Ishikawa (cell line): ENCODE measurements around the gene ENPP5.

Source experiments
- CEBPB ChIP-seq: IDR thresholded peaks from 2 replicates; pipeline ENCODE4 v1.6.1; 2012
- CREB1 ChIP-seq: IDR thresholded peaks from 2 replicates; pipeline ENCODE4 v1.6.1; 2012; ENCODE audit warnings: low read depth
- EGR1 ChIP-seq: IDR thresholded peaks from 2 replicates; pipeline ENCODE4 v1.6.1; 2012
- EP300 ChIP-seq: IDR thresholded peaks from 2 replicates; pipeline ENCODE4 v1.6.1; 2012; ENCODE audit warnings: borderline replicate concordance
- FOXM1 ChIP-seq: IDR thresholded peaks from 2 replicates; pipeline ENCODE4 v1.6.1; 2012; ENCODE audit warnings: low read depth, borderline replicate concordance
- MAX ChIP-seq: IDR thresholded peaks from 2 replicates; pipeline ENCODE4 v1.6.1; 2012
- NFIC ChIP-seq: IDR thresholded peaks from 2 replicates; pipeline ENCODE4 v1.6.1; 2012
- RAD21 ChIP-seq: IDR thresholded peaks from 2 replicates; pipeline ENCODE4 v1.6.1; 2012; ENCODE audit warnings: low read depth
- REST ChIP-seq: IDR thresholded peaks from 2 replicates; pipeline ENCODE4 v1.6.1; 2012; ENCODE audit warnings: low read depth, mild to moderate bottlenecking
- TAF1 ChIP-seq: IDR thresholded peaks from 2 replicates; pipeline ENCODE4 v1.6.1; 2012; ENCODE audit warnings: low read depth, mild to moderate bottlenecking
- TCF12 ChIP-seq: IDR thresholded peaks from 2 replicates; pipeline ENCODE4 v1.6.1; 2012; ENCODE audit warnings: low read depth
- TEAD4 ChIP-seq: IDR thresholded peaks from 2 replicates; pipeline ENCODE4 v1.6.1; 2012
- USF1 ChIP-seq: IDR thresholded peaks from 2 replicates; pipeline ENCODE4 v1.6.1; 2012
- YY1 ChIP-seq: IDR thresholded peaks from 2 replicates; pipeline ENCODE4 v1.6.1; 2012; ENCODE audit warnings: low read depth
- ZBTB7A ChIP-seq: IDR thresholded peaks from 2 replicates; pipeline ENCODE4 v1.6.1; 2012; ENCODE audit warnings: low read depth

The ENPP5 gene

GRCh38 chr6:46129291-46129628 is 41.5 kb downstream of the ENPP5 start:
- TF ChIP-seq TAF1: no peak
- no peak for TF ChIP-seq EGR1
- TF ChIP-seq ZBTB7A: no peak
- TF ChIP-seq USF1: no peak
- no peak for TF ChIP-seq TCF12
- no peak for TF ChIP-seq MAX
- no peak for TF ChIP-seq TEAD4
- no peak for TF ChIP-seq REST
- no peak for TF ChIP-seq CEBPB
- no peak for TF ChIP-seq RAD21

- TF ChIP-seq TAF1: no peak
- no peak for TF ChIP-seq EGR1
- no peak for TF ChIP-seq RAD21
- no peak for TF ChIP-seq NFIC
These were observed 42.3 kb downstream of the ENPP5 start for GRCh38 chr6:46128476-46128875.

GRCh38 chr6:46118836-46119235 is 51.9 kb downstream of the ENPP5 start:
- TF ChIP-seq USF1 (no peak), CEBPB (no peak), FOXM1 (no peak), REST (no peak), TCF12 (no peak), YY1 (no peak), TAF1 (no peak), RAD21 (no peak), ZBTB7A (no peak), EGR1 (no peak), NFIC (no peak), MAX (no peak), TEAD4 (no peak), EP300 (no peak)

- TF ChIP-seq EP300 (no peak), CEBPB (no peak), MAX (no peak), TCF12 (no peak), USF1 (no peak), TEAD4 (no peak), YY1 (no peak), RAD21 (no peak), EGR1 (no peak), NFIC (no peak), REST (no peak), ZBTB7A (no peak), FOXM1 (no peak), CREB1 (no peak), TAF1 (no peak)
These were observed 52.6 kb downstream of the ENPP5 start for GRCh38 chr6:46118157-46118556.

- TF ChIP-seq USF1: no peak
- no peak for TF ChIP-seq TCF12
- TF ChIP-seq NFIC: no peak
- TF ChIP-seq TAF1: no peak
- TF ChIP-seq ZBTB7A: no peak
- TF ChIP-seq RAD21: no peak
- TF ChIP-seq FOXM1: no peak
- TF ChIP-seq TEAD4: no peak
- no peak for TF ChIP-seq CEBPB
- TF ChIP-seq YY1: no peak
- TF ChIP-seq EP300: no peak
- no peak for TF ChIP-seq MAX
- TF ChIP-seq EGR1: no peak
- no peak for TF ChIP-seq CREB1
- TF ChIP-seq REST: no peak
These were observed 54.5 kb downstream of the ENPP5 start for GRCh38 chr6:46116289-46116688.
